ENCODE data around the gene USP40.

GRCh38 chr2:233525791-233526190, 40.8 kb downstream of the USP40 start:
- TF ChIP-seq POLR2AphosphoS5 (IDR thresholded peaks at IDR 0.05) (no peak), CTCF (IDR thresholded peaks at IDR 0.05) (no peak), POLR2A (IDR thresholded peaks at IDR 0.05) (no peak), EP300 (IDR thresholded peaks at IDR 0.05) (no peak)
